ENCODE results near the gene OR2D3. TPM values are rescaled to one million over a fixed set of nuclear protein-coding genes. Genes with fewer than 3 reads are reported as not detected.

The OR2D3 gene
- total and polyA plus RNA-seq, 9 of the 15 experiments (the other 6 are each of a cell fraction or from before 2014, with no cell fraction given) = 0.42 TPM; not detected in 8

GRCh38 chr11:6932145-6932544 lies 11.3 kb downstream of the OR2D3 start (continued):
- TF ChIP-seq, protein P1, sequence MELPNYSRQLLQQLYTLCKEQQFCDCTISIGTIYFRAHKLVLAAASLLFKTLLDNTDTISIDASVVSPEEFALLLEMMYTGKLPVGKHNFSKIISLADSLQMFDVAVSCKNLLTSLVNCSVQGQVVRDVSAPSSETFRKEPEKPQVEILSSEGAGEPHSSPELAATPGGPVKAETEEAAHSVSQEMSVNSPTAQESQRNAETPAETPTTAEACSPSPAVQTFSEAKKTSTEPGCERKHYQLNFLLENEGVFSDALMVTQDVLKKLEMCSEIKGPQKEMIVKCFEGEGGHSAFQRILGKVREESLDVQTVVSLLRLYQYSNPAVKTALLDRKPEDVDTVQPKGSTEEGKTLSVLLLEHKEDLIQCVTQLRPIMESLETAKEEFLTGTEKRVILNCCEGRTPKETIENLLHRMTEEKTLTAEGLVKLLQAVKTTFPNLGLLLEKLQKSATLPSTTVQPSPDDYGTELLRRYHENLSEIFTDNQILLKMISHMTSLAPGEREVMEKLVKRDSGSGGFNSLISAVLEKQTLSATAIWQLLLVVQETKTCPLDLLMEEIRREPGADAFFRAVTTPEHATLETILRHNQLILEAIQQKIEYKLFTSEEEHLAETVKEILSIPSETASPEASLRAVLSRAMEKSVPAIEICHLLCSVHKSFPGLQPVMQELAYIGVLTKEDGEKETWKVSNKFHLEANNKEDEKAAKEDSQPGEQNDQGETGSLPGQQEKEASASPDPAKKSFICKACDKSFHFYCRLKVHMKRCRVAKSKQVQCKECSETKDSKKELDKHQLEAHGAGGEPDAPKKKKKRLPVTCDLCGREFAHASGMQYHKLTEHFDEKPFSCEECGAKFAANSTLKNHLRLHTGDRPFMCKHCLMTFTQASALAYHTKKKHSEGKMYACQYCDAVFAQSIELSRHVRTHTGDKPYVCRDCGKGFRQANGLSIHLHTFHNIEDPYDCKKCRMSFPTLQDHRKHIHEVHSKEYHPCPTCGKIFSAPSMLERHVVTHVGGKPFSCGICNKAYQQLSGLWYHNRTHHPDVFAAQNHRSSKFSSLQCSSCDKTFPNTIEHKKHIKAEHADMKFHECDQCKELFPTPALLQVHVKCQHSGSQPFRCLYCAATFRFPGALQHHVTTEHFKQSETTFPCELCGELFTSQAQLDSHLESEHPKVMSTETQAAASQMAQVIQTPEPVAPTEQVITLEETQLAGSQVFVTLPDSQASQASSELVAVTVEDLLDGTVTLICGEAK (IDR thresholded peaks at IDR 0.05) = no peak
- TF ChIP-seq, protein P1 (CRISPR knock-in tag; IDR thresholded peaks at IDR 0.05) = no peak
- no peak for TF ChIP-seq ELK1 (CRISPR knock-in tag; IDR thresholded peaks at IDR 0.05)
- no peak for TF ChIP-seq PURB (CRISPR knock-in tag; IDR thresholded peaks at IDR 0.05; ENCODE audit: low read depth)
- no peak for TF ChIP-seq XRCC3 (IDR thresholded peaks at IDR 0.05)
- TF ChIP-seq SIX5 (IDR thresholded peaks at IDR 0.05; ENCODE audit: borderline replicate concordance in 1 of 2, insufficient read depth in 1 of 2, low read depth in 1 of 2, low read length in 2 of 2) = no peak
- no peak for TF ChIP-seq ZNF146 (CRISPR knock-in tag; IDR thresholded peaks at IDR 0.05; ENCODE audit: unreplicated experiment)
- no peak for TF ChIP-seq RAD21 (CRISPR knock-in tag; conservative IDR thresholded peaks at IDR 0.05 in 1 of 2, IDR thresholded peaks at IDR 0.05 in 1 of 2)
- TF ChIP-seq SP2 (IDR thresholded peaks at IDR 0.05; ENCODE audit: extremely low read depth, low read depth, low read length, poor library complexity, severe bottlenecking) = no peak
- no peak for TF ChIP-seq DNMT1 (IDR thresholded peaks at IDR 0.05)
- TF ChIP-seq MYC (IDR thresholded peaks at IDR 0.05; ENCODE audit: low read depth, low read length) = no peak
- TF ChIP-seq MYC (CRISPR knock-in tag; IDR thresholded peaks at IDR 0.05; ENCODE audit: borderline replicate concordance, low read depth) = no peak
- no peak for TF ChIP-seq NCOA6 (IDR thresholded peaks at IDR 0.05)
- no peak for TF ChIP-seq CBFA2T2 (conservative IDR thresholded peaks at IDR 0.05)
